ENCODE measurements around the gene TBC1D22A.

GRCh38 chr22:46726066-46726985 lies 36.1 kb upstream of the TBC1D22A start:
- TF ChIP-seq POLR2A (IDR thresholded peaks at IDR 0.05; ENCODE audit: low read depth, low read length) = no peak
- TF ChIP-seq FOS (IDR thresholded peaks at IDR 0.05; ENCODE audit: borderline replicate concordance, insufficient read depth, low read length) = no peak
- TF ChIP-seq MAX (IDR thresholded peaks at IDR 0.05; ENCODE audit: insufficient read depth, insufficient read length) = no peak
- TF ChIP-seq CTCF (IDR thresholded peaks at IDR 0.05; ENCODE audit: extremely low read depth in 1 of 2, insufficient read depth in 1 of 2, low read depth in 1 of 2, low read length in 2 of 2) = no peak
- TF ChIP-seq EZH2 (IDR thresholded peaks at IDR 0.05; ENCODE audit: borderline replicate concordance, low read depth, low read length, severe bottlenecking) = no peak
- no peak for TF ChIP-seq POLR2AphosphoS5 (IDR thresholded peaks at IDR 0.05; ENCODE audit: insufficient read depth, low read depth, low read length)
- TF ChIP-seq MYC (IDR thresholded peaks at IDR 0.05; ENCODE audit: low read depth, low read length) = no peak
